ENCODE measurements around the gene PHLDB2. TPM values are rescaled to one million over a fixed set of nuclear protein-coding genes. Genes with fewer than 3 reads are reported as not detected.

The PHLDB2 gene
- total and polyA plus RNA-seq, 2 of the 13 experiments (the other 11 are each of a cell fraction or from before 2014, with no cell fraction given) = 8.4 to 23.6 TPM

DNA sequence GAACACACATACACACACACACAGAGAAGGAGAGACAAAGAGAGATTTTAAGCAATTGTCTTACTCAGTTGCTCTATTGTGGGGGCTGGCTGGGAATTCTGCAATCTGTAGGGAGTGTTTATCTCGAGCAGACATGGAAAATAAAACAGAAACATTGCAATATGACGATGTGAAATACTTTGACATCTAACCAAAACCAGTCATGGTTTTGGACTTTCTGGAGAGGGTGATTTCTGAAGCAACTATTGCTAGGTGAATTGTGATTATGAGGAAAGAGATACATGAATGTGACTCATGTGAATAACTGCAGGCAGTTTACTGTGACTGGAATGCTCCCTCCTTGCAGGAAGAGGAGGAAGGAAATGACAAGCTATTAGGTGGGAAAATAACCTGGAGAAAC lies 12.3 kb upstream of the PHLDB2 start:
- intact Hi-C loops (cut with micrococcal nuclease; ENCODE audit: unreplicated experiment) = no loop called here
- ChIA-PET CTCF (ENCODE audit: low intra/inter-chr PET ratio, low total read pairs) (no interaction called here), POLR2A (no interaction called here)

DNA sequence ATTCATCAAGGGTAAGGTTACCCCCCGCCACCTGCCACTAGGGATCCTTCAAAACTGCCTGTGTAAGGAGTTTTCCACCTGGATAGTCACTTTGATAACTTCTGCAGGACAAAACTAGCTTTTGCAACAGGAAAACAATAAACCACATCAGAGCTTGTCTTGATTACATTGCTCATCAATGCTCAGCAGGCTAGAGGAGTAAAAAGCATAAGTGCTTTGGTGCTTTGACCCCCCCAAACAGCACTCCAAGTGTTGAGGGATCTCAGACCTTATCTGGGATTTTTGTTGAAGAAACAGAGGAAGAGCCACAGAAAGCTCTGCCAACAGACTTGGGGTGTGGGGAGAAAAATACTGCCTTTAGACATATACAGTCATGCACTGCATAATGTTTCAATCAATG lies 10.8 kb upstream of the PHLDB2 start:
- no peaks in the 10 kb centered on the region for H3K9me3 ChIP-seq (ENCODE audit: low read length)
- no TSS peak for BruUV-seq (replicated peaks)
- no peak overlapping the region for H3K4me2 ChIP-seq (ENCODE audit: low read depth, low read length)
- H3K4me3 ChIP-seq (replicated peaks in 1 of 3; ENCODE audit: insufficient read depth in 1 of 3, low read depth in 2 of 3, low read length in 3 of 3) = no peak overlapping the region
- H3K9ac ChIP-seq (ENCODE audit: insufficient read depth, low read depth, low read length) = no peak overlapping the region
- H3K4me1 ChIP-seq (ENCODE audit: insufficient read depth, low read length) = no peaks in the 10 kb centered on the region
- peaks cover 6 to 15% of the 10 kb centered on the region in 2 experiments; a peak in 3 of 5 replicates for H3K36me3 ChIP-seq (replicated peaks in 1 of 2; ENCODE audit: control insufficient read depth in 1 of 2, insufficient read depth in 2 of 2, low read length in 2 of 2)
- no peak overlapping the region for H3K27ac ChIP-seq (ENCODE audit: extremely low read length, insufficient read depth, low read length)
- POLR2A ChIA-PET = no interaction called here
- WGBS (ENCODE audit: low lambda C conversion rate) = 93% methylated on average over 1 of the region's 1 CpG
- no peaks in the 10 kb centered on the region for H3K27me3 ChIP-seq (ENCODE audit: control insufficient read depth in 1 of 2, insufficient read depth in 2 of 2, low read length in 2 of 2)
- intact Hi-C loops (cut with micrococcal nuclease; ENCODE audit: unreplicated experiment) = no loop called here
- ATAC-seq = no peak
- CTCF ChIA-PET (ENCODE audit: low intra/inter-chr PET ratio, low total read pairs) = no interaction called here
- no peak for FAIRE-seq
- TF ChIP-seq ZNF512B (CRISPR knock-in tag; IDR thresholded peaks at IDR 0.05; ENCODE audit: borderline replicate concordance) = no peak
- no peak for TF ChIP-seq ZFP36L2 (CRISPR knock-in tag; IDR thresholded peaks at IDR 0.05)
- no peak for TF ChIP-seq AKAP8 (CRISPR knock-in tag; IDR thresholded peaks at IDR 0.05)
- TF ChIP-seq HOXA5 (CRISPR knock-in tag; IDR thresholded peaks at IDR 0.05) = no peak
- TF ChIP-seq ZNF580 (CRISPR knock-in tag; IDR thresholded peaks at IDR 0.05; ENCODE audit: borderline replicate concordance, low read depth) = no peak
- TF ChIP-seq HOXA3 (CRISPR knock-in tag; IDR thresholded peaks at IDR 0.05) = no peak
- no peaks in the 10 kb centered on the region for H3K79me2 ChIP-seq (ENCODE audit: insufficient read depth, low read length)
- H4K20me1 ChIP-seq (ENCODE audit: insufficient read depth, low read length) = no peaks in the 10 kb centered on the region
- no peak overlapping the region for H2AFZ ChIP-seq (ENCODE audit: low read length)
- in situ Hi-C loops (cut with HindIII; ENCODE audit: extremely low pct_ligation_motif_present, low pct_unique_long_range_greater_than_20kb) = no loop called here
- no peak for DNase-seq (ENCODE audit: low spot score)

More for the DNA sequence above, 12.3 kb upstream of the PHLDB2 start:
- H3K36me3 ChIP-seq (replicated peaks in 1 of 2; ENCODE audit: control insufficient read depth in 1 of 2, insufficient read depth in 2 of 2, low read length in 2 of 2) = peaks cover 6 to 15% of the 10 kb centered on the region in 2 experiments; a peak in 3 of 5 replicates
- WGBS (ENCODE audit: low lambda C conversion rate) = 93% methylated on average over 2 of the region's 2 CpGs
- no peak overlapping the region for H3K4me2 ChIP-seq (ENCODE audit: low read depth, low read length)
- H3K9ac ChIP-seq (ENCODE audit: insufficient read depth, low read depth, low read length) = no peak overlapping the region
- no peaks in the 10 kb centered on the region for H3K27me3 ChIP-seq (ENCODE audit: control insufficient read depth in 1 of 2, insufficient read depth in 2 of 2, low read length in 2 of 2)
- no TSS peak for BruUV-seq (replicated peaks)
- no peaks in the 10 kb centered on the region for H3K79me2 ChIP-seq (ENCODE audit: insufficient read depth, low read length)
- H2AFZ ChIP-seq (ENCODE audit: low read length) = no peak overlapping the region
- H4K20me1 ChIP-seq (ENCODE audit: insufficient read depth, low read length) = no peaks in the 10 kb centered on the region
- no peak for DNase-seq (ENCODE audit: low spot score)
- H3K9me3 ChIP-seq (ENCODE audit: low read length) = no peaks in the 10 kb centered on the region
- no peaks in the 10 kb centered on the region for H3K4me1 ChIP-seq (ENCODE audit: insufficient read depth, low read length)
- H3K27ac ChIP-seq (ENCODE audit: extremely low read length, insufficient read depth, low read length) = no peak overlapping the region
- no peak for FAIRE-seq
- H3K4me3 ChIP-seq (replicated peaks in 1 of 3; ENCODE audit: insufficient read depth in 1 of 3, low read depth in 2 of 3, low read length in 3 of 3) = no peak overlapping the region
- in situ Hi-C loops (cut with HindIII; ENCODE audit: extremely low pct_ligation_motif_present, low pct_unique_long_range_greater_than_20kb) = no loop called here
- no peak for ATAC-seq
- TF ChIP-seq ZMYM3 (CRISPR knock-in tag; IDR thresholded peaks at IDR 0.05) (no peak), ZNF337 (CRISPR knock-in tag; IDR thresholded peaks at IDR 0.05; ENCODE audit: borderline replicate concordance, low read depth) (no peak), ZNF468 (CRISPR knock-in tag; IDR thresholded peaks at IDR 0.05) (no peak), ZNF766 (CRISPR knock-in tag; IDR thresholded peaks at IDR 0.05; ENCODE audit: borderline replicate concordance) (no peak), EHMT2 (IDR thresholded peaks at IDR 0.05; ENCODE audit: borderline replicate concordance, low read depth, low read length) (no peak), ETV6 (CRISPR knock-in tag; conservative IDR thresholded peaks at IDR 0.05) (no peak)
